Measurements from ENCODE around the gene USP36. TPM values are rescaled to one million over a fixed set of nuclear protein-coding genes. Genes with fewer than 3 reads are reported as not detected.

The USP36 gene
- total and polyA plus RNA-seq, 7 donors, result 14.0 to 40.5 (median 24.2) TPM

- Histone ChIP-seq H3K9me3 (no peaks in the 10 kb centered on the region), H3K27ac (no peak overlapping the region), H3K36me3 (ENCODE audit: insufficient read depth in 1 of 2, low read depth in 1 of 2) (peaks cover 18 to 100% of the 10 kb centered on the region in 2 donors), H3K4me3 (no peak overlapping the region), H3K4me1 (peaks cover 7% of the 10 kb centered on the region), H3K27me3 (ENCODE audit: insufficient read depth in 3 of 3, low read length in 2 of 3) (no peaks in the 10 kb centered on the region)
- intact Hi-C loops (cut with DNase I), result no loop called here
- 84 to 96% (median 95%) methylated on average over 7 of the region's 7 CpGs for WGBS, 3 donors
- no peak for TF ChIP-seq CTCF (IDR thresholded peaks at IDR 0.05)
- ATAC-seq (peak in 1 of 4 donors; percentile 32), DNase-seq (no peak)
Observed at GRCh38 chr17:78815696-78816095, 24.9 kb downstream of the USP36 start.

GRCh38 chr17:78812855-78813254, 27.8 kb downstream of the USP36 start:
- peak in 1 of 2 donors; percentile 58 for DNase-seq
- H3K27ac ChIP-seq, result no peak overlapping the region
- TF ChIP-seq CTCF (IDR thresholded peaks at IDR 0.05), result no peak
- intact Hi-C loops (cut with DNase I), result no loop called here
- no peaks in the 10 kb centered on the region for H3K27me3 ChIP-seq (ENCODE audit: insufficient read depth in 3 of 3, low read length in 2 of 3)
- H3K4me3 ChIP-seq, result no peak overlapping the region
- no peaks in the 10 kb centered on the region for H3K9me3 ChIP-seq
- H3K4me1 ChIP-seq, result peaks cover 7% of the 10 kb centered on the region
- peaks cover 16 to 100% of the 10 kb centered on the region in 2 donors for H3K36me3 ChIP-seq (ENCODE audit: insufficient read depth in 1 of 2, low read depth in 1 of 2)
- WGBS, 3 donors, result 50 to 62% (median 54%) methylated on average over 8 of the region's 8 CpGs
- ATAC-seq, result no peak

GRCh38 chr17:78808163-78808562, 32.5 kb downstream of the USP36 start:
- no peaks in the 10 kb centered on the region for H3K27me3 ChIP-seq (ENCODE audit: insufficient read depth in 3 of 3, low read length in 2 of 3)

GRCh38 chr17:78806451-78806850, 34.2 kb downstream of the USP36 start:
- no peak for TF ChIP-seq CTCF (IDR thresholded peaks at IDR 0.05)
- intact Hi-C loops (cut with DNase I), result no loop called here
- peaks cover 7 to 93% of the 10 kb centered on the region in 2 donors for H3K36me3 ChIP-seq (ENCODE audit: insufficient read depth in 1 of 2, low read depth in 1 of 2)
- DNase-seq (no peak), ATAC-seq (no peak)
- 73 to 85% (median 79%) methylated on average over 7 to 9 of the region's 9 CpGs for WGBS, 3 donors
- no peaks in the 10 kb centered on the region for H3K27me3 ChIP-seq (ENCODE audit: insufficient read depth in 3 of 3, low read length in 2 of 3)
- H3K4me3 ChIP-seq, result no peak overlapping the region
- H3K27ac ChIP-seq, result no peak overlapping the region
- no peaks in the 10 kb centered on the region for H3K9me3 ChIP-seq
- H3K4me1 ChIP-seq, result peaks cover 5% of the 10 kb centered on the region

More at GRCh38 chr17:78808163-78808562, 32.5 kb downstream of the USP36 start:
- intact Hi-C loops (cut with DNase I), result no loop called here
- DNase-seq, result no peak
- no peak for TF ChIP-seq CTCF (IDR thresholded peaks at IDR 0.05)
- peaks cover 7% of the 10 kb centered on the region for H3K4me1 ChIP-seq
- WGBS, 3 donors, result 85 to 92% (median 88%) methylated on average over 4 of the region's 4 CpGs
- peaks cover 11 to 96% of the 10 kb centered on the region in 2 donors for H3K36me3 ChIP-seq (ENCODE audit: insufficient read depth in 1 of 2, low read depth in 1 of 2)
- ATAC-seq, result no peak
- H3K9me3 ChIP-seq, result no peaks in the 10 kb centered on the region
- no peak overlapping the region for H3K27ac ChIP-seq
- H3K4me3 ChIP-seq, result no peak overlapping the region

- H3K27me3 ChIP-seq (ENCODE audit: insufficient read depth in 3 of 3, low read length in 2 of 3), result no peaks in the 10 kb centered on the region
- ATAC-seq (peak in 2 of 4 donors; percentile 16 to 22), DNase-seq (no peak)
- H3K4me1 ChIP-seq, result peaks cover 5% of the 10 kb centered on the region
- H3K27ac ChIP-seq, result no peak overlapping the region
- no peak overlapping the region for H3K4me3 ChIP-seq
- WGBS, 3 donors, result 88 to 92% (median 88%) methylated on average over 14 of the region's 14 CpGs
- H3K36me3 ChIP-seq (ENCODE audit: insufficient read depth in 1 of 2, low read depth in 1 of 2), result peaks cover 7 to 86% of the 10 kb centered on the region in 2 donors
- H3K9me3 ChIP-seq, result no peaks in the 10 kb centered on the region
- no peak for TF ChIP-seq CTCF (IDR thresholded peaks at IDR 0.05)
- intact Hi-C loops (cut with DNase I), result no loop called here
Observed at GRCh38 chr17:78805301-78805700, 35.3 kb downstream of the USP36 start.
